GM12875 (cell line): ENCODE data around the gene USP17L17.
"Not testable (repeated sequence)": the region's sequence is repeated elsewhere in the genome, so short reads cannot be mapped to it uniquely, and the experiment has no call there.

Experiments
- H3K4me3 ChIP-seq: one replicate; pipeline ENCODE4 v1.5.1; 2011; ENCODE audit warnings: low read depth, low read length, control low read depth

USP17L17 gene

GRCh38 chr4:9243579-9243978 is at the start of gene USP17L17:
Gene USP17L17, plus strand, starts transcription at chr4:9243879. Its CDS starts 0 bp downstream, at chr4:9243879.
- not testable (repeated sequence) for H3K4me3 ChIP-seq

- not testable (repeated sequence) for H3K4me3 ChIP-seq
These were observed 33.3 kb upstream of the USP17L17 start, which contains the start of gene USP17L10 for GRCh38 chr4:9210357-9210756. Gene USP17L10, plus strand, starts transcription at chr4:9210657. Its CDS starts 0 bp downstream, at chr4:9210657.

GRCh38 chr4:9214701-9215100 is 29.0 kb upstream of the USP17L17 start:
- H3K4me3 ChIP-seq, result not testable (repeated sequence)

GRCh38 chr4:9215105-9215504 is 28.6 kb upstream of the USP17L17 start, which contains the start of gene USP17L11:
Gene USP17L11, plus strand, starts transcription at chr4:9215405. Its CDS starts 0 bp downstream, at chr4:9215405.
- H3K4me3 ChIP-seq, result not testable (repeated sequence)

GRCh38 chr4:9219852-9220251 is 23.8 kb upstream of the USP17L17 start, which contains the start of gene USP17L12:
Gene USP17L12, plus strand, starts transcription at chr4:9220152. Its CDS starts 0 bp downstream, at chr4:9220152.
- not testable (repeated sequence) for H3K4me3 ChIP-seq

- not testable (repeated sequence) for H3K4me3 ChIP-seq
These were observed 19.1 kb upstream of the USP17L17 start, which contains the start of gene USP17L13 for GRCh38 chr4:9224596-9224995. Gene USP17L13, plus strand, starts transcription at chr4:9224896. Its CDS starts 0 bp downstream, at chr4:9224896.

GRCh38 chr4:9230249-9230648 is 13.4 kb upstream of the USP17L17 start:
- not testable (repeated sequence) for H3K4me3 ChIP-seq

- H3K4me3 ChIP-seq, result not testable (repeated sequence)
These were observed 9.6 kb upstream of the USP17L17 start, which contains the start of gene USP17L15 for GRCh38 chr4:9234085-9234484. Gene USP17L15, plus strand, starts transcription at chr4:9234385. Its CDS starts 0 bp downstream, at chr4:9234385.

GRCh38 chr4:9238461-9238860 is 5.2 kb upstream of the USP17L17 start:
- H3K4me3 ChIP-seq, result not testable (repeated sequence)

GRCh38 chr4:9247953-9248680 is 4.4 kb downstream of the USP17L17 start, which contains the start of gene USP17L18:
Gene USP17L18, plus strand, starts transcription at chr4:9248630. Its CDS starts 0 bp downstream, at chr4:9248630.
- H3K4me3 ChIP-seq, result not testable (repeated sequence)

GRCh38 chr4:9253078-9253477 is 9.4 kb downstream of the USP17L17 start, which contains the start of gene USP17L19:
Gene USP17L19, plus strand, starts transcription at chr4:9253378. Its CDS starts 0 bp downstream, at chr4:9253378.
- H3K4me3 ChIP-seq, result not testable (repeated sequence)

GRCh38 chr4:9257824-9258223 is 14.1 kb downstream of the USP17L17 start, which contains the start of gene USP17L20:
Gene USP17L20, plus strand, starts transcription at chr4:9258124. Its CDS starts 0 bp downstream, at chr4:9258124.
- H3K4me3 ChIP-seq, result not testable (repeated sequence)

- not testable (repeated sequence) for H3K4me3 ChIP-seq
These were observed 18.9 kb downstream of the USP17L17 start, which contains the start of gene USP17L21 for GRCh38 chr4:9262572-9262971. Gene USP17L21, plus strand, starts transcription at chr4:9262872. Its CDS starts 0 bp downstream, at chr4:9262872.

- H3K4me3 ChIP-seq, result not testable (repeated sequence)
These were observed 23.6 kb downstream of the USP17L17 start, which contains the start of gene USP17L22 for GRCh38 chr4:9267319-9267718. Gene USP17L22, plus strand, starts transcription at chr4:9267619. Its CDS starts 0 bp downstream, at chr4:9267619.

- H3K4me3 ChIP-seq, result not testable (repeated sequence)
These were observed 28.0 kb downstream of the USP17L17 start for GRCh38 chr4:9271719-9272118.
